Measurements from ENCODE around the gene VPS39.

Gene VPS39

GRCh38 chr15:42121682-42122081 lies 86.4 kb downstream of the VPS39 start:
- no peak for DNase-seq

GRCh38 chr15:42121021-42121420 lies 87.1 kb downstream of the VPS39 start:
- no peak for DNase-seq

GRCh38 chr15:42120285-42120684 lies 87.8 kb downstream of the VPS39 start:
- no peak for DNase-seq

GRCh38 chr15:42119446-42119760 lies 88.7 kb downstream of the VPS39 start:
- DNase-seq = peak; percentile 3

GRCh38 chr15:42118650-42119445 lies 89.3 kb downstream of the VPS39 start:
- peak; percentile 62 for DNase-seq

GRCh38 chr15:42111924-42112323 lies 96.2 kb downstream of the VPS39 start:
- DNase-seq = no peak

- no peak for DNase-seq
These were observed 97.7 kb downstream of the VPS39 start for GRCh38 chr15:42110367-42110766.

- DNase-seq = no peak
These were observed 99.3 kb downstream of the VPS39 start for GRCh38 chr15:42108806-42109205.

All from NCI-H1105 treated with DMSO at 0.1 percent for 48 hours (cell line).